Measurements from ENCODE around the gene CDKN2AIP.

CDKN2AIP gene, protein sequence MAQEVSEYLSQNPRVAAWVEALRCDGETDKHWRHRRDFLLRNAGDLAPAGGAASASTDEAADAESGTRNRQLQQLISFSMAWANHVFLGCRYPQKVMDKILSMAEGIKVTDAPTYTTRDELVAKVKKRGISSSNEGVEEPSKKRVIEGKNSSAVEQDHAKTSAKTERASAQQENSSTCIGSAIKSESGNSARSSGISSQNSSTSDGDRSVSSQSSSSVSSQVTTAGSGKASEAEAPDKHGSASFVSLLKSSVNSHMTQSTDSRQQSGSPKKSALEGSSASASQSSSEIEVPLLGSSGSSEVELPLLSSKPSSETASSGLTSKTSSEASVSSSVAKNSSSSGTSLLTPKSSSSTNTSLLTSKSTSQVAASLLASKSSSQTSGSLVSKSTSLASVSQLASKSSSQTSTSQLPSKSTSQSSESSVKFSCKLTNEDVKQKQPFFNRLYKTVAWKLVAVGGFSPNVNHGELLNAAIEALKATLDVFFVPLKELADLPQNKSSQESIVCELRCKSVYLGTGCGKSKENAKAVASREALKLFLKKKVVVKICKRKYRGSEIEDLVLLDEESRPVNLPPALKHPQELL

GRCh38 chr4:183444214-183445096 lies at the start of gene CDKN2AIP:
Gene CDKN2AIP (plus strand): TSS chr4:183444636. CDS start chr4:183444798, 162 bp downstream.
- peak; percentile 91 to 94 for DNase-seq

- no peak for DNase-seq
These were observed 49.0 kb upstream of the CDKN2AIP start for GRCh38 chr4:183395395-183395794.

DNA sequence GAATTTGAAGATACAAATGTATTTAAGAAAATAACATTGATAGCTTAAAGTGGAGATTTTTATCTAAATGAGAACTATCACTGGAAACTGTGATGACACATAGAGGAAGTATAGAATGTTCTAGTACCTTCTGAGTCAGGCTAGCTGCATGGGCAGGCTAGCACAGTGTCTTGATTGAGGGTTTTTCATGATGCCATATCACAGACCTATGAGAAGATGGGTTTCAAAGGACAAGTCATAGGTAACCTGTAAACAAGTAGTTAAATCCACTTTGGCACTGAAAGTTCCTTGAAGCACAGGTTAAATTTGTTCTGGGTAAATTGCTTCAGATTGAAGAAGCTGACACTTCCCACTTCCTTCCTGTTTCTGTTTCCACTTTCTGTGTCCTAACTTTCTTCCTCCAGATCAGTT lies 48.2 kb upstream of the CDKN2AIP start:
- DNase-seq = no peak

- DNase-seq = no peak
These were observed 46.6 kb upstream of the CDKN2AIP start for GRCh38 chr4:183397741-183398297.

- peak; percentile 67 to 76 for DNase-seq
These were observed 45.9 kb upstream of the CDKN2AIP start for GRCh38 chr4:183398298-183399125.

GRCh38 chr4:183399126-183399522 lies 45.3 kb upstream of the CDKN2AIP start:
- no peak for DNase-seq

DNA sequence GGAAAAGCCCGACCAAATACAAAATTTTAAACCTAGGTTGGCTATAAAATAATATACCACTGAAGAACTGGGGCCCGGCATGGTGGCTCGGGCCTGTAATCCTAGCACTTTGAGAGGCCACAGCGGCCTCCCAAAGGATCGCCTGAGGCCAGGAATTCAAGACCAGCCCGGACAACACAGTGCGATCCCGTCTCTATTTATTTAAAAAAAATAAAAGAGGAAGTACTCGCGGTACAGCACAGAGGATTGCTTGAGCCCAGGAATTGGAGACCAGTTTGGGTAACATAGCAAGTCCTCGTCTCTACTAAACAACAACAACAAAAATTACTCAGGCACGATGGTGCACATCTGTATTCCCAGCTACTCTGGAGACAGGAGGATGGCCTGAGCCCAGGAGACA lies 44.8 kb upstream of the CDKN2AIP start:
- no peak for DNase-seq

DNA sequence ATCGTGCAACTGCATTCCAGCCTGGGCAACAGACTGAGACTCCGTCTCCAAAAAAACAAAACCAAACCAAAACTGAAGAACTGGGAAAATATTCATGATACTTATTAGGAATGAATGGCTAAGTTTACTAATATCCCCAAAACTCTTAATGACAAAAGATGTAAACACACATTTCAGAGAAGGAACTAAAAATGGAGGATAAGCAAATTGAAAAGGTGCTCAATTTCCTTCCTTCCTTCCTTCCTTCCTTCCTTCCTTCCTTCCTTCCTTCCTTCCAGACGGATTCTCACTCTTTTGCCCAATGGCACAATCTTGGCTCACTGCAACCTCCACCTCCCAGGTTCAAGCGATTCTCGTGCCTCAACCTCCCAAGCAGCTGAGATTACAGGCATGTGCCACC lies 44.4 kb upstream of the CDKN2AIP start:
- DNase-seq = no peak

DNA sequence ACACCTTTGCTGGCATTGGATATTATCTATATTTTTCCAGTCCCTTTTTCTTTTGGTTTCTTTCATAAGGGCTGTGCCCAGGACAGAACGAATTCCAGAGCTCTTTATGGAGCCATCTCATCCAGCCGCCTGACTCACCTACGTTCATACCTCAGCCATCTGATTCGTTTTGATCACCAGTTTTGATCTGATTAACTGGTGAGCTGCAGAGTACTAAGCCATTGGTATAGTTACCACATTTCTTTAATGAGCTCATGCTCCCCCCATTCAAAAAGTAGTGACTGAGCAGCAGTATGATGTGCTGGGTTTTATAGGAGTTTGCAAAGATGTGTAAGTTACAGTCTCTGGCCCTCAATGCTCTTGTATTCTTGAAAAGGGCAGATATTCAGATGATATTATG lies 43.0 kb upstream of the CDKN2AIP start:
- DNase-seq = no peak

GRCh38 chr4:183402771-183403170 lies 41.7 kb upstream of the CDKN2AIP start:
- DNase-seq = peak; percentile 8 to 16

DNA sequence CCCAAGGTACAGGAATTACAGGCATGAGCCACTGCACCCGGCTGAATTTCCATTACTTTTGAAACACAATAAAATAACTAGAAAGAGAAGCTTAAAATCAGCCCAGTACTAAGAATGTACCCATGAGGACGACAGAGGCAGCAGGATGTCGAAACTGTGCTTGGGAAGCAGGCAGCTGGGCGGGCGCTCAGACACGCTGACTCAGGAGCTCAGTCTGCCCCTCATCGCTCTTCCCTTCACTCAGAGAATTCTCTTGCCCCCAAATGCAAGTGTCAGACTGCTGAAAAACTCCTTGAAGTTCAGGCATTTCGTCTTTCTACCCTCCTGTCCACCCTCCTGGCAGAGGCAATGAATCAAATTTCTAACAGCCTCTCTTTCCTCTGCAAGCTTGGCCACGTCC lies 41.0 kb upstream of the CDKN2AIP start:
- DNase-seq = no peak

DNA sequence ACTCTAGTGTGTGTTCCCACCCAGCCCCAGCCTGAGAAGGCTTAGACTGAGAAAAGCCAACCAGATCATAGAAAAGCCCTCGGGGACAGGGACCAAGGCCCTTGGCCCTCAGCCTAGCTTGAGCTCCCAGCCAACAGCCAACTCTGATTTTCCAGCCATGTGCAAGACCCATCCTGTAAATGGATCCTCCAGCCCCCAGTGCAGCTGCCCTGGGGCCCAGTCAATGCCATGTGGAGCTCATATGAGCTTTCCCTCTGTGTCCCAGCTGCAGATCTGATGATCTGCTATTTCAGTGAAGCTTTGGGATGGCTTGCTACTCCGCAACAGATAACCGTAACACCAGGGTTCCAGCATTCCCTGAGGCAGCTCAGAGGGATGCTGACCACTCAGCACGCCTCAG lies 40.5 kb upstream of the CDKN2AIP start:
- no peak for DNase-seq

DNA sequence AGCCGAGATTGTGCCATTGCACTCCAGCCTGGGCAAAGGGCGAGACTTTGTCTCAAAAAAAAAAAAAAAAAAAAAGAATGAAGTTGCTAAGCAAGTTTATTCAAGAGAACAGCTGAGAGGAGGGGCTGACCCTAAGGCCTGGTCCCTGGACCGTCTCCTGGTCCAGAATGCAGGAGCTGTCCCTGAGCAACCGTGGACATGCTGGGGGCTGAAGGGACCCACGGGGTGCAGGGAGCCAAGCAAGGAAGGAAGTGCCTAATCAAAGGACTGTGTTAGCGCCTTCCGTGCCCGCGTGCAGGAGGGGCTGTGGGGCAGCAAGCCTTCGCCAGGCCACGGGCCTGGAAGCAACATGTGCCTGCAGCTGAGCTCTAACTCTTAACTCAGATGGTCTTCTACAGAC lies 39.1 kb upstream of the CDKN2AIP start:
- DNase-seq = no peak

DNA sequence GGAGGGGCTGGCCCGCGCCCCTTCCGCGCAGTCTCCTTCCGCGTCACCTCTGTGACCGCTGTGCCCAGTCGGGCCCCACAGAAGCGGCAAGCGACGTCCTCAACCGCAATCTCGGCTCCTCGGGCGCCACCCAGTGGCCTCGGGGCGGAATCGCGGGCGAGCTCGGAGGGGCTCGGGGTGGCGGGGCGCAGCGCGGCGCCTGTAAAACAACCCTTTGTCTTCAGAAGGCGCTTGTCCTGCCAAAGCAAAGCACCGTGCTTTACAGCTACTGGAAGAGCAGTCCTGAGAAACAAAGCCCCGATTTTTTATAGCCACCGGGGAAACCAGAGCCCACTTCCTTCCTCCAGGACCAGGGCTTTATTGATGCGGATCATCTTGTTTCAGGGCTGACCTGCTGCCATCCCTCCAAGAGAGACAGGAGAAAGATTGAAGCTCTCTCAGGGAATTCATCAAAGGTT lies 37.3 kb upstream of the CDKN2AIP start:
- DNase-seq = peak; percentile 94 to 95

- no peak for DNase-seq
These were observed 36.6 kb upstream of the CDKN2AIP start for GRCh38 chr4:183407635-183408464.

DNA sequence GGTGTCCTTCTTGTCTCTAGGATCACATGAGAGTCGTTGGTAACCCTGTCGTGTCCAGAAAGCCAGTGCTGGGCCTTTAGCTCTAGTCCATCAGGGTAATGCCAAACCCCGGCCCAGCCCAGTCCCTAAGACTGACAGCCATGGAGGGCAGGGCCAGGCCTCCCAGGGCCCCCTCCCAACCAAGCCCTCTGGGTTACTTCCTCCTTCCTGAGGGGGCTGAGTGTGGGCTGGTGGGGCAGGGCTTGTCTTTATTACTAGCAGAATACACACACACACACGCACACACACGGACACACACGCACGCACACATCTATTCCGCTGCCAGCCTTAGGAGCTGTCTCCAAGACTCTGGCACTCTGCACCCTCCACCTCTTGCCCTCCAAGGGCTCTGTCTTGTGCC lies 35.6 kb upstream of the CDKN2AIP start:
- DNase-seq = no peak

GRCh38 chr4:183409483-183409882 lies 35.0 kb upstream of the CDKN2AIP start:
- DNase-seq = no peak

DNA sequence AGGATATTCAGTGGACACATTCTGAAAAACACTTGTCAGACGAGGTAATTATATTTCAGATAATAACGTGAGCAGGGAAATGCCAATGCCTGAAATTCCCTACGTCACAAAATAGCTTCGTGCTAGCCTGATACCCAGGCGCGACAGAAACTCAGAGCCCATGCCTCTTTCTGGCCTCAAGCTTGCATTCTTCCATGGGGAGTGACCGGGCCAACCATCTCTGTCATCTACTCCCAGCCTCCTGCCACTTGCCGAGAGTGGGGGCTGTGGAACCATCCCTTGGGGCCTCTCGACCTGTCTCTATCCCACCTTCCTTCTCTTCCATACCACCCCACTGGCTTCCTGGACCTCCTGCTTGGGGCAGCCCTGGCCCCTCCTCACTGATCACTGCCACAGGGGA lies 34.5 kb upstream of the CDKN2AIP start:
- DNase-seq = no peak

GRCh38 chr4:183411291-183411861 lies 33.1 kb upstream of the CDKN2AIP start:
- DNase-seq = no peak

DNA sequence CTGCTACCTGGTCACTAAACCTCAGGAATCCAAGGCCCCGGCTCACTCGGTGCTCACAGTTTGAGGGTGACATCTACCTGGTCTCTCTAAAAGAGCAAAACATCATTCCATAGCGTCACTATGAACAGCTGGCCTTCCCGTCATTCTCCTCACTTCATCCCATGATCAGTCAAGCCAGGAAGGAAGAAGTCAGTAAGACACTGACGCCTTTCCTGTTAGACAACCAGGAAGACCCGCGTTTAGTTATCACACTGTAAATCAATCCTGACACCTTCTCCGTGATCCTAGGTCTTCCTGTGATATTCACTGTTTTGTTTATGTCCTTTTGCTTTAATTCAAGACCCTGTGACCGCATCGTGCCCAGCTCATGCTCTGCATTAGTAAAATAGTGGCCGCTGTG lies 31.6 kb upstream of the CDKN2AIP start:
- no peak for DNase-seq

Measured in activated CD4-positive, alpha-beta T cell treated with anti-CD3 and anti-CD28 coated beads, Interleukin-2, amount 50 U/mL, for 48 hours (primary cell).